Subcutaneous abdominal adipose tissue (tissue), 5 donors: Measurements from ENCODE around the gene CUL1.

Experiments
- H3K27ac ChIP-seq: one replicate; pipeline ENCODE4 v1.7.0; 2013; ENCODE audit warnings: low read depth, mild to moderate bottlenecking, inconsistent platforms, low read length, moderate library complexity
- H3K27me3 ChIP-seq, 5 donors: one replicate each; pipeline ENCODE4 v1.7.0; 2013; ENCODE audit warnings: low read length in 5 of 5, inconsistent platforms in 1 of 5; ENCODE audit not compliant: control insufficient read depth in 5 of 5, insufficient read depth in 4 of 5
- H3K36me3 ChIP-seq, 5 donors: one replicate each; pipeline ENCODE4 v1.7.0; 2013; ENCODE audit warnings: low read length in 5 of 5; ENCODE audit not compliant: control insufficient read depth in 5 of 5, insufficient read depth in 5 of 5
- H3K4me1 ChIP-seq, 5 donors: one replicate each; pipeline ENCODE4 v1.7.0; 2013; ENCODE audit warnings: low read length in 5 of 5, mild to moderate bottlenecking in 3 of 5, moderate library complexity in 1 of 5; ENCODE audit not compliant: control insufficient read depth in 5 of 5, insufficient read depth in 5 of 5
- H3K4me3 ChIP-seq, 5 donors: one replicate each; pipeline ENCODE4 v1.7.0; 2013; ENCODE audit warnings: low read length in 5 of 5, low read depth in 1 of 5
- H3K9ac ChIP-seq, 5 donors: one replicate each; pipeline ENCODE4 v1.7.0; 2013; ENCODE audit warnings: low read length in 5 of 5, mild to moderate bottlenecking in 4 of 5, moderate library complexity in 3 of 5
- H3K9me3 ChIP-seq, 5 donors: one replicate each; pipeline ENCODE4 v1.7.0; 2013; ENCODE audit warnings: low read length in 5 of 5; ENCODE audit not compliant: control insufficient read depth in 5 of 5
- donor health status: healthy.
- donor health status: healthy.
- donor health status: healthy.
- donor health status: healthy.
- donor health status: healthy.

Gene CUL1

DNA sequence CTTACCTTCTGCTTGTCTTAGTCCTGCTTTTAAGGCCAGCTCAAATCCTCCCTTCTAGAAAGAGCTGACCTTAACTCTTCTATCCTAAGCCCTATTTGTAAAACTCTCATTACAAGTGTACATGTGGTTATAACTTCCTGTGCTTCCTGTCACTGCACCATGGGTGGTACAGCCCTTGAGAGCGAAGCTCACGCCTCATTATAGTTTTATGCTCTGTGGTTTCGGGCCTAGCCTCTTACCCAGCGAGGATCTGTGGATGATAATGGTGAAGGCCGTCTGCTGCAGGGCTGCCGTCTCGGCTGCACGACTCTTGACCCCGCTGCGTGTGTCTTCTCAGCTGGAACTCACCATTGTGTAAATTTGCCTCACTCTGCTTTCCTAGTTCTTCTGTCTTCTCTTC lies 74.6 kb downstream of the CUL1 start:
- no peak overlapping the region for H3K27ac ChIP-seq
- no peak overlapping the region for H3K9ac ChIP-seq
- no peaks in the 10 kb centered on the region for H3K9me3 ChIP-seq
- H3K4me3 ChIP-seq = no peak overlapping the region
- H3K27me3 ChIP-seq = no peaks in the 10 kb centered on the region
- peaks cover 33 to 65% (median 59%) of the 10 kb centered on the region in 5 donors for H3K36me3 ChIP-seq
- H3K4me1 ChIP-seq = no peaks in the 10 kb centered on the region

GRCh38 chr7:148774471-148774870 lies 75.8 kb downstream of the CUL1 start:
- Histone ChIP-seq H3K9me3 (no peaks in the 10 kb centered on the region), H3K9ac (no peak overlapping the region), H3K27me3 (no peaks in the 10 kb centered on the region), H3K36me3 (peaks cover 33 to 62% (median 58%) of the 10 kb centered on the region in 5 donors), H3K4me3 (no peak overlapping the region), H3K27ac (no peak overlapping the region), H3K4me1 (no peaks in the 10 kb centered on the region)

DNA sequence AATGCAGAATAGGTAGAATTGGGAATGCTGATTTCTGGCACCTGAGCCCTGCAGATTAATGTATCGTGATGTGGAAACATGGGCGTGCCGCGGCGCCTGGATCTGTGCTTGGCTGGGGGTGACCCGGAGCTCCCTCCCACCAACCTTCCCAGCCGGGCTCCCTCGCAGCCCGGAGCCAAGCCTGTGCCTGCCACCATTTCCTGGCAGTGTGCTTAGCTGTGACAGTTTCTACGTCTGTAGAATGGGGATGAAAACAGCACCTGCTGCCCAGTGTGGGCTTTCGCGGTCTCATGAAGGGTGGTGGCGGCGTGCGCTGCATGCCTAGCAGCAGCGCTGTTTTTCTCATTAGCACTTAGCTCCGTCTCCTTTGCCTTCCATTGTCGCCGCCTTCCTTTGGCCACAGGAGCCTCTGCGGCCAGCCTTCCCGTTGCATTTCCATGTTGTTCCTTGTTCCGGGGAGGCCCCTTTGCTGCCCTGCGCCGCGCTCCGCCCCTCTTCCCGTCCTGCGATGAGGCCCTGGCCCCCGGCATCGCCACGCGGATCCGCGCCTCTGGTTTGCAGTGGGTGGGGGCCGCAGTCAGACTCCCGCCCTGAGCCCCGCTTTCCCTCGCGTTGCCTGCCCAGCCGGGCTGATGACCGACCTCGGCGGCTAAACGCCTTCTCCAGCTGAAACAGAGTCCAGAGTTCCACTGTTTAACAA lies 84.2 kb downstream of the CUL1 start:
- no peaks in the 10 kb centered on the region for H3K4me1 ChIP-seq
- no peaks in the 10 kb centered on the region for H3K9me3 ChIP-seq
- H3K27me3 ChIP-seq = no peaks in the 10 kb centered on the region
- peaks cover 26 to 83% (median 69%) of the 10 kb centered on the region in 5 donors for H3K36me3 ChIP-seq
- H3K4me3 ChIP-seq = peak overlapping the region in 1 of 5 donors; percentile 17
- no peak overlapping the region for H3K9ac ChIP-seq
- H3K27ac ChIP-seq = no peak overlapping the region

- no peak overlapping the region for H3K9ac ChIP-seq
- no peaks in the 10 kb centered on the region for H3K9me3 ChIP-seq
- no peak overlapping the region for H3K4me3 ChIP-seq
- H3K36me3 ChIP-seq = peaks cover 31 to 87% (median 72%) of the 10 kb centered on the region in 5 donors
- no peaks in the 10 kb centered on the region for H3K4me1 ChIP-seq
- H3K27me3 ChIP-seq = no peaks in the 10 kb centered on the region
- H3K27ac ChIP-seq = no peak overlapping the region
Observed at GRCh38 chr7:148783801-148784527, 85.3 kb downstream of the CUL1 start.

DNA sequence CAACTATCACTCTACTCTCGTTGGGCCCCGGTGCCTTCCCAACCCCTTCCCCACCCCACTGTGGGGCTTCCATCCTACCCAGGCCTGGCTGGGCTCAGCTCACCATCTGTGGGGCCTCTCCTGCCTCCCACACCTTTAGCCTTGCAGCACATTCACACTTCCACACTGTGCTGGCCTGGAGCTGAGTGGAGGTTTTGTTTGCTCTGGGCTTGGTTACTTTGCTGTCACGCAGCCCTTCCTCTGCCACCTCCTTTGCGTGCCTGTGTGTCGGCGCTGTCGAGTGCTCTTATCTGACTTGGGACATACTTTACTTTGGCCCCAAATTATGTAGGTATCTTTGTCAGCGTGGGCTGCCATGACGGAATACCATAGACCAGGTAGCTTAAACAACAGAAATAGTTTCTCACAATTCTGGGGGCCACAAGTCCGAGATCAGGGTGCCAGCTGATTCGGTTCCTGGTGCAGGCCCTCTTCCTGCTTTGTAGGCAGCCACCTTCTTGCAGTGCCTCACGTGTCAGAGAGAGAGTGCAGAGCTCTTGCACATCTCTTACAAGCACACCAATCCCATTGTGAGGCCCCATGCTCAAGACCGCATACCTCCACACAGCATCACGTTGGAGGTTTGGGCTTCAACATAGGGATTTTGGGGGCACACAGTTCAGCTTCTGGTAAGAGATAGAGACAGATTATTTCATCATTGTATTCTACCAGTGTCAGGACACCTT lies 89.0 kb downstream of the CUL1 start:
- H3K9me3 ChIP-seq = no peaks in the 10 kb centered on the region
- H3K9ac ChIP-seq = no peak overlapping the region
- no peak overlapping the region for H3K27ac ChIP-seq
- no peaks in the 10 kb centered on the region for H3K4me1 ChIP-seq
- H3K27me3 ChIP-seq = no peaks in the 10 kb centered on the region
- peaks cover 40 to 90% (median 86%) of the 10 kb centered on the region in 5 donors for H3K36me3 ChIP-seq
- H3K4me3 ChIP-seq = no peak overlapping the region

DNA sequence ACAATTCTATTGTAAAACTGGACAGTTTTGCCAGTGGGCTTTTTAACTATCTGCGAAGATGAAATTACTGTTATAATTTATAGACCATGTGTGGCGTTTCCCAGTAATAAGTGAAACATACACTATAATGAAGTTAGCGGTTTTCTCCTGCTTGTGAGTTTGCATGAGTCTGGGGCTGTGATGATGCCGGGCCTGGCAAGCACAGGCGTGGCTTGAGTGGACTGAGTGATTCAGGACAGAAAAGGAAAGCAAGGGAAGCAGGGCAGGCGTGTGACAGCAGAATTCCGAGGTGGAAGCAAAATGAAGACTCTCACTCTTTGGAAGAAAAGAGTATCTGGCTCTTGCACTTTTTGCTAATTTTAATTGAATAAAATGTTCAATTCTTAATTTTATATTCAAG lies 90.5 kb downstream of the CUL1 start:
- Histone ChIP-seq H3K27me3 (no peaks in the 10 kb centered on the region), H3K9me3 (no peaks in the 10 kb centered on the region), H3K36me3 (peaks cover 46 to 89% (median 81%) of the 10 kb centered on the region in 5 donors), H3K27ac (no peak overlapping the region), H3K4me3 (no peak overlapping the region), H3K4me1 (no peaks in the 10 kb centered on the region), H3K9ac (no peak overlapping the region)

DNA sequence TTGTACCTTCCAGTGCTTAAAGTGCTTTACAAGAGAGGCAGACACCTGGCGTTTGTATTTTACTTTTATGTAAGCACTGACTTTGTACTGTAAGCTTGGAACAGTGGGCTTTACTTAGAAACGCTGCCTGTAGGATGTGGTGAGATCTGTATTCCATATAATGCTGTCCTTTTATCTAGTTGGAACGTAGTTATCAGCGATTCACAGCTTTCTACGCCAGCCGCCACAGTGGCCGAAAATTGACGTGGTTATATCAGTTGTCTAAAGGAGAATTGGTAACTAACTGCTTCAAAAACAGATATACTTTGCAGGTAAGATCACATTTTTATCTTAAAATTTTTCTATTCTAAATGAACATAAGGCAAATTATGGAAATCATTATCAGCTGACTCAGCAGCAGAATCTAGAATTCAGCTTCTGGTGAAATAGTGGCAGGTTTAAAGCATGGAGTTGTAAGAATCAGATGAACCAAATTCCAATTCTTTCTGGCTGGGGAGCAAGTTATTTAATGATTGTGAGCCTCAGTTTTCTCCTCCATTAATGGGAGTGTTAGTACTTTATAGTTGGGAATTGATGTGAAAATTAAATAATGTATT lies 91.5 kb downstream of the CUL1 start:
- peaks cover 42 to 91% (median 83%) of the 10 kb centered on the region in 5 donors for H3K36me3 ChIP-seq

GRCh38 chr7:148790850-148791249 lies 92.1 kb downstream of the CUL1 start:
- Histone ChIP-seq H3K27ac (no peak overlapping the region), H3K36me3 (peaks cover 42 to 87% (median 83%) of the 10 kb centered on the region in 5 donors), H3K4me3 (no peak overlapping the region), H3K9me3 (no peaks in the 10 kb centered on the region), H3K4me1 (no peaks in the 10 kb centered on the region), H3K9ac (no peak overlapping the region), H3K27me3 (no peaks in the 10 kb centered on the region)

More for the DNA sequence above, 91.5 kb downstream of the CUL1 start:
- H3K9ac ChIP-seq = no peak overlapping the region
- no peaks in the 10 kb centered on the region for H3K4me1 ChIP-seq
- H3K9me3 ChIP-seq = no peaks in the 10 kb centered on the region
- no peaks in the 10 kb centered on the region for H3K27me3 ChIP-seq
- no peak overlapping the region for H3K4me3 ChIP-seq
- H3K27ac ChIP-seq = no peak overlapping the region

- Histone ChIP-seq H3K27ac (no peak overlapping the region), H3K36me3 (peaks cover 42 to 91% (median 83%) of the 10 kb centered on the region in 5 donors), H3K4me3 (no peak overlapping the region), H3K4me1 (no peaks in the 10 kb centered on the region), H3K9ac (no peak overlapping the region), H3K9me3 (no peaks in the 10 kb centered on the region), H3K27me3 (no peaks in the 10 kb centered on the region)
Observed at GRCh38 chr7:148791546-148791945, 92.8 kb downstream of the CUL1 start.
